ENCODE measurements around the gene SNX15. TPM values are rescaled to one million over a fixed set of nuclear protein-coding genes. Genes with fewer than 3 reads are reported as not detected.
A peak's percentile ranks its signal among the peaks of the same experiment; 100 is the strongest.

Gene SNX15
- total and polyA plus RNA-seq, 8 donors: 8.7 to 18.3 (median 10.6) TPM

- no peaks in the 10 kb centered on the region for H3K9me3 ChIP-seq
- FAIRE-seq (no peak), ATAC-seq (peak; percentile 97 to 99 (median 99)), DNase-seq (peak; percentile 91 to 98 (median 96))
- peaks cover 0 to 17% (median 8%) of the 10 kb centered on the region in 3 donors for H3K36me3 ChIP-seq
- no peaks in the 10 kb centered on the region for H3K27me3 ChIP-seq
- peaks cover 0 to 15% (median 11%) of the 10 kb centered on the region in 3 donors for H3K4me1 ChIP-seq
- peak within 1 kb of the TSS; percentile 78 to 89 (median 84) for H3K27ac ChIP-seq
- peak within 1 kb of the TSS; percentile 39 to 80 (median 66) for H3K4me3 ChIP-seq
- WGBS, 2 donors: 0 to 1% methylated on average over 78 to 79 of the region's 79 CpGs
- no peak for TF ChIP-seq CTCF (IDR thresholded peaks at IDR 0.05)
- intact Hi-C loops (cut with DNase I): no loop called here
Measured at GRCh38 chr11:65083834-65084597, 56.8 kb downstream of the SNX15 start, which contains the start of the genes CDCA5 and ZFPL1. Gene CDCA5 (minus strand): TSS chr11:65084040. CDS start chr11:65083978, 62 bp downstream. Gene ZFPL1 (plus strand): TSS chr11:65084222. CDS start chr11:65084699, 477 bp downstream.

GRCh38 chr11:65084598-65085375, 57.5 kb downstream of the SNX15 start:
- no peak for TF ChIP-seq CTCF (IDR thresholded peaks at IDR 0.05)
- intact Hi-C loops (cut with DNase I): no loop called here
- Histone ChIP-seq H3K36me3 (peaks cover 0 to 17% (median 8%) of the 10 kb centered on the region in 3 donors), H3K4me3 (peak overlapping the region; percentile 39 to 80 (median 66)), H3K27ac (peak overlapping the region; percentile 78 to 89 (median 84)), H3K4me1 (peaks cover 0 to 15% (median 11%) of the 10 kb centered on the region in 3 donors), H3K9me3 (no peaks in the 10 kb centered on the region), H3K27me3 (no peaks in the 10 kb centered on the region)
- WGBS, 2 donors: 28 to 32% methylated on average over 23 of the region's 23 CpGs
- FAIRE-seq (no peak), DNase-seq (no peak), ATAC-seq (no peak)

DNA sequence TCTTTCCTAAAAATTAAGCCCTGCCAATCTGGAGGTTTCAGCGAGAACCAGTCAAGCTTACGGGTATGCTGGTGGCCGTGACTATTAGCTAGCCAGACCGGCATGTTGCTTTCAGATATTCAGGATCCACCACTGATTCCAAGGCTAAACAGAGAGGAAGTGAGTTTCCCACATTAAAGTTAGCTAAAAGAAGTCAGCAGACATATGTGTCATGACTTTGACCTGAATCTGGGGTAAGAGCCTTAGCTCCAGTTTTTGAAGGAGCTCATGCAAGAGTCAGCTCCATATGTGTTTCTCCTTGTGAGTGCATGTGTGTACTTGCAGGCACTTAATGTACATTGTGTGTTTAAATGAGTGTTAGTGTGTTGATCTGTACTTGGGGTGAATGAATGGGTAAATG, 58.2 kb downstream of the SNX15 start:
- H3K4me3 ChIP-seq: no peak overlapping the region
- peaks cover 0 to 15% (median 11%) of the 10 kb centered on the region in 3 donors for H3K4me1 ChIP-seq
- ATAC-seq (no peak), FAIRE-seq (no peak), DNase-seq (no peak)
- no peak overlapping the region for H3K27ac ChIP-seq
- H3K9me3 ChIP-seq: no peaks in the 10 kb centered on the region
- TF ChIP-seq CTCF (IDR thresholded peaks at IDR 0.05): no peak
- H3K27me3 ChIP-seq: no peaks in the 10 kb centered on the region
- intact Hi-C loops (cut with DNase I): no loop called here
- WGBS, 2 donors: 85 to 92% methylated on average over 4 of the region's 4 CpGs
- peaks cover 0 to 17% (median 8%) of the 10 kb centered on the region in 3 donors for H3K36me3 ChIP-seq

DNA sequence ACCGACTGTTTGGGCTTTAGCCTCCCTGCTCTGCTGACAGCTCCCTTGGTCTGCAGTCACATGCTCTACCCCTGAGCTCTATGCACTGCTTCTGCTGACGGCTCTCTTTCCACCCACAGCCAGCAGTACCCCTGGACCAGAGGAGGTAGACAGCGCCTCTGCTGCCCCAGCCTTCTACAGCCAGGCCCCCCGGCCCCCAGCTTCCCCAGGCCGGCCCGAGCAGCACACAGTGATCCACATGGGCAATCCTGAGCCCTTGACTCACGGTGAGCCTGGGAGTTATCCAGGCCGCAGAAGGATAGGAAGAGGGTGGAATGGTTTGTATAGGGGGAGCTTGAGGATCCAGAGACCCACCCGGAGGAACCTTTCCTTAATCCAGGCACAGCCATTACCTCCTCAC, 59.6 kb downstream of the SNX15 start:
- intact Hi-C loops (cut with DNase I): no loop called here
- WGBS, 2 donors: 86 to 93% methylated on average over 9 of the region's 9 CpGs

More for the DNA sequence above, 59.6 kb downstream of the SNX15 start:
- peaks cover 0 to 17% (median 8%) of the 10 kb centered on the region in 3 donors for H3K36me3 ChIP-seq
- H3K4me1 ChIP-seq: peaks cover 0 to 15% (median 11%) of the 10 kb centered on the region in 3 donors
- no peak for TF ChIP-seq CTCF (IDR thresholded peaks at IDR 0.05)
- ATAC-seq: no peak
- no peak overlapping the region for H3K27ac ChIP-seq
- H3K9me3 ChIP-seq: no peaks in the 10 kb centered on the region
- no peak overlapping the region for H3K4me3 ChIP-seq
- no peak for DNase-seq
- H3K27me3 ChIP-seq: no peaks in the 10 kb centered on the region
- FAIRE-seq: no peak

Measured in pancreas (tissue), 10 donors.